Lower lobe of right lung (tissue), 2 donors: ENCODE results near the gene ZNF17. TPM values are rescaled to one million over a fixed set of nuclear protein-coding genes. Genes with fewer than 3 reads are reported as not detected.

Experiments used
- ATAC-seq, 2 donors: fragments of 200-7000 bp; cut with Tn5 transposase; one replicate each; pipeline ENCODE4 v1.9.1; 2020 to 2022; ENCODE audit warnings: mild to moderate bottlenecking in 2 of 2, moderate library complexity in 2 of 2
- DNase-seq: peaks from one replicate; pipeline ENCODE4 v3.0.0-alpha.2; 2020
- H3K27ac ChIP-seq: fragments of 200-600 bp; one replicate; pipeline ENCODE4 v1.8.0; 2022
- H3K27me3 ChIP-seq: fragments of 200-600 bp; one replicate; pipeline ENCODE4 v1.8.0; 2022; ENCODE audit warnings: low read depth
- H3K36me3 ChIP-seq: fragments of 200-600 bp; one replicate; pipeline ENCODE4 v1.8.0; 2022; ENCODE audit warnings: mild to moderate bottlenecking
- H3K4me1 ChIP-seq: fragments of 200-600 bp; one replicate; pipeline ENCODE4 v1.8.0; 2022
- H3K4me3 ChIP-seq: fragments of 200-600 bp; one replicate; pipeline ENCODE4 v1.8.0; 2022; ENCODE audit warnings: mild to moderate bottlenecking
- H3K9me3 ChIP-seq: fragments of 200-600 bp; one replicate; pipeline ENCODE4 v1.8.0; 2022
- CTCF ChIP-seq: fragments of 200-600 bp; IDR thresholded peaks from one replicate; pipeline ENCODE4 v1.8.0; 2022; ENCODE audit warnings: antibody characterized with exemption, mild to moderate bottlenecking
- intact Hi-C: fragments of 100-400 bp; cut with DNase I; formaldehyde crosslinking; loops from one replicate; pipeline ENCODE4 v1.11.0; 2022
- total RNA-seq: library from RNA; stranded (reverse); fragmentation: NEBNext Ultra II Directional; extraction: Animal tissue kit (Norgen Biotek cat#: 25700); gene quantifications from one replicate; pipeline ENCODE4 v1.2.1, GENCODE V29; 2021
- donor health status: DM: no; HTN: yes; CAD: no; lungs with severe emphysema.

The ZNF17 gene
- total RNA-seq, 1 donor from 2014 or later, result 12.6 TPM

- Histone ChIP-seq H3K9me3 (peaks cover 25% of the 10 kb centered on the region), H3K4me3 (no peak overlapping the region), H3K36me3 (peaks cover 13% of the 10 kb centered on the region), H3K4me1 (no peaks in the 10 kb centered on the region), H3K27ac (no peak overlapping the region), H3K27me3 (no peaks in the 10 kb centered on the region)
- intact Hi-C loops, result no loop called here
- no peak for TF ChIP-seq CTCF
- no peak for ATAC-seq
- no peak for DNase-seq
Measured at GRCh38 chr19:57403737-57404563, 7.0 kb upstream of the ZNF17 start.

GRCh38 chr19:57406516-57407123, 4.3 kb upstream of the ZNF17 start:
- H3K9me3 ChIP-seq, result peaks cover 6% of the 10 kb centered on the region
- H3K4me1 ChIP-seq, result peaks cover 7% of the 10 kb centered on the region
- H3K36me3 ChIP-seq, result no peaks in the 10 kb centered on the region
- no peak overlapping the region for H3K4me3 ChIP-seq
- no peak overlapping the region for H3K27ac ChIP-seq
- TF ChIP-seq CTCF, result peak; percentile 70
- ATAC-seq, result peak; percentile 67 to 79
- intact Hi-C loops, result no loop called here
- H3K27me3 ChIP-seq, result no peaks in the 10 kb centered on the region
- DNase-seq, result peak; percentile 62

GRCh38 chr19:57419439-57419838, 8.5 kb downstream of the ZNF17 start:
- Histone ChIP-seq H3K4me3 (no peak overlapping the region), H3K27ac (no peak overlapping the region), H3K36me3 (peaks cover 46% of the 10 kb centered on the region), H3K27me3 (no peaks in the 10 kb centered on the region), H3K4me1 (no peaks in the 10 kb centered on the region), H3K9me3 (peaks cover 80% of the 10 kb centered on the region)
- no peak for TF ChIP-seq CTCF
- ATAC-seq (no peak), DNase-seq (no peak)
- intact Hi-C loops, result no loop called here

DNA sequence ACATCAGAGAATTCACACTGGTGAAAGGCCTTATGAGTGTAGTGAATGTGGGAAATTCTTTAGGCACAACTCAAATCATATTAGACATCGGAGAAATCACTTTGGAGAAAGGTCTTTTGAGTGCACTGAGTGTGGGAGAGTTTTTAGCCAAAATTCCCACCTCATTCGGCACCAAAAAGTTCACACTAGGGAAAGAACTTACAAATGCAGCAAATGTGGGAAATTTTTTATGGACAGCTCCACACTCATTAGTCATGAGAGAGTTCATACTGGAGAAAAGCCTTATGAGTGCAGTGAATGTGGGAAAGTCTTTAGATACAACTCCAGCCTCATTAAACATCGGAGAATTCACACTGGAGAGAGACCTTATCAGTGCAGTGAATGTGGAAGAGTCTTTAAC, 10.1 kb downstream of the ZNF17 start:
- H3K9me3 ChIP-seq, result peaks cover 89% of the 10 kb centered on the region
- H3K36me3 ChIP-seq, result peaks cover 34% of the 10 kb centered on the region
- TF ChIP-seq CTCF, result no peak
- H3K4me1 ChIP-seq, result no peaks in the 10 kb centered on the region
- ATAC-seq, result no peak
- no peak for DNase-seq
- intact Hi-C loops, result no loop called here
- no peak overlapping the region for H3K4me3 ChIP-seq
- H3K27ac ChIP-seq, result no peak overlapping the region
- H3K27me3 ChIP-seq, result no peaks in the 10 kb centered on the region

- Histone ChIP-seq H3K4me3 (peak overlapping the region; percentile 97), H3K27ac (peak overlapping the region; percentile 78), H3K36me3 (no peaks in the 10 kb centered on the region), H3K4me1 (peaks cover 19% of the 10 kb centered on the region), H3K9me3 (peaks cover 11% of the 10 kb centered on the region), H3K27me3 (no peaks in the 10 kb centered on the region)
- peak in 1 of 2 donors; percentile 11 for ATAC-seq
- no peak for TF ChIP-seq CTCF
- no peak for DNase-seq
- intact Hi-C loops, result no loop called here
Measured at GRCh38 chr19:57434386-57435061, 23.6 kb downstream of the ZNF17 start.
